NCI-H2196 treated with DMSO at 0.1 percent for 48 hours (cell line): ENCODE results near the gene BCL7A.

Experiments used
- DNase-seq: peaks from one replicate; lab custom pipeline; 2025; ENCODE audit not compliant: unreplicated experiment; lab: John Stamatoyannopoulos, UW

BCL7A gene

GRCh38 chr12:121996945-121997612, 24.6 kb upstream of the BCL7A start:
- DNase-seq = no peak

GRCh38 chr12:122001466-122002209, 20.0 kb upstream of the BCL7A start:
- DNase-seq = peak; percentile 67

DNA sequence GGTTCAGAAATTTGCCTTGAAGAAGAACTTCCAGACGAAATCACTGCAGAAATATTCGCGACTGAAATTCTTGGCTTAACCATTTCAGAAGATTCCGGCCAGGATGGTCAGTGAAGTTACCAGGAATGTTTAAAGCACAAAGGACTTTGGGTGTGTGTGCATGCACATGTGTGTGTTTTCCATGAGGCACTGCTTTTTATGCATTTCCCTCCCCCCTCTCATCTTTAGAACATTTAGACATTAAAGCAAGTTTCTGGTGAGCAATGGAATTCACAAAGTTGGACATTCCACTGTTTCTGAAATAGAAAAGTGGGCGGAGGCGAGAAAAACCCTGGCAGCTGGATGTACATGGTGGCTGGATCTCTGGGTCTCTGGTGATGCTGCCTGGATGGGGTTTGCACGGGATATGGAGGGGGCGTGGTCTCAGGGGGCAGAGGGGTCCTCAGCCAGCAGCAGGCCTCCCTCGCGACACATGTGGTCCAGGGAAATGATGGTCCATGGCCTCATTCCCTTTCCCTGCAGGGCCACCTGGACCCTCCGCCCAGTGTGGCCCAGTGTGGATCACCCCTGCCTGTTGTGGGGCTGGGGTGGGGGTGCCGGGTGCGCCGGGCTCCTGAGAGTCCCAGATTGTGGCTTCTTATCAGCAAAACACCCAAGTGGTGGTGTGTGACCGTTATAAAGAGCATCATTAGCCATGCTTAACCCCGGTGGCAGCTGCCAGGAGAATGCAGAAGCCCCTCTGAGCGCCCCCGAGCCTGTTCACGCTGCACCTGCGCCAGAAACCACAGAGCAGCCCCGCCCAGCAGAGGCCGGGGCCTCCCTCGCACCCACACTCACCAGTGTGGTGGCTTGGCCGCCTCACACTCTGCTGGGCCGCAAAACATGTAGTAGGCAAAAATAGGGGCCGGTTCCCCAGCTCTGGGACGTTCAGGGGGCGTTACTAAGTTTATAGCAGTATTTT, 17.8 kb upstream of the BCL7A start:
- no peak for DNase-seq

GRCh38 chr12:122004633-122005071, 17.0 kb upstream of the BCL7A start:
- no peak for DNase-seq

GRCh38 chr12:122005252-122005776, 16.4 kb upstream of the BCL7A start:
- no peak for DNase-seq

- DNase-seq = no peak
Measured at GRCh38 chr12:122006186-122006926, 15.3 kb upstream of the BCL7A start.

DNA sequence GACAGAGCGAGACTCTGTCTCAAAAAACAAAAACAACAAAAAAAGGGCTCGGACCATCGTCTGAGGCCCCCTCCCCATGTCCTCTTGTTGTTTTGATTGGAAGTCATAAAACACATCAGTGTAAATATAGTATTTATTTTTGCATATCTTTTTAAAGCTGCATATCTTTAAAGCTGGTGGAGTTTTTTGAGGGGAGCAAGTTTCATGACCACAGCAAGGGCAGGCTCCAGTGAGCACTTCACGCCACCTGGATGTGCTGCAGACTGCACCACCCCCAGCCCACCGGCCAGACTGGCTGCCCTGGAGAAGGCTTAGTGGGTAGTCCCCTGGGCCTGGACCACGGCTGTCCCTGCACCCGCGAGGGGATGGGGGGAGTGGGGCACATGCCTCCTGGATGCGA, 11.9 kb upstream of the BCL7A start:
- no peak for DNase-seq

DNA sequence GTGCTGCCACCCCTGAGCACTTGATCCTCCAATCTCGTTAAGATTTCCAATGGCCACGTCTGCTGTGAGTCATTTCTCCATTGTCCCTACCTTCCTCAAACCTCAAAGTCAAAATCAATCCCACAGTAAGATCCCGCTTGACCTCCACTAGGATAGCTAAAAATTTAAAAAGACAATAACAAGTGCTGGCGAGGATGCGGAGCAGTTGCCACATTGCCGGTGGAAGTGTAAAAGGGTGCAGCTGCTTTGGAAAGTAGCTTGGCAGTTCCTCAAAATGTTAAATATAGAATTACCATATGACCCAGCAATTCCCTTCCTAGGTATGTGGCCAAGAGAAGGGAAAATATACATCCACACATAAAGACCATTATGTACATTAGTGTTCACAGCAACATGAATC, 9.5 kb upstream of the BCL7A start:
- DNase-seq = no peak

GRCh38 chr12:122013136-122013535, 8.5 kb upstream of the BCL7A start:
- no peak for DNase-seq

- no peak for DNase-seq
Measured at GRCh38 chr12:122013791-122014590, 7.7 kb upstream of the BCL7A start.

DNA sequence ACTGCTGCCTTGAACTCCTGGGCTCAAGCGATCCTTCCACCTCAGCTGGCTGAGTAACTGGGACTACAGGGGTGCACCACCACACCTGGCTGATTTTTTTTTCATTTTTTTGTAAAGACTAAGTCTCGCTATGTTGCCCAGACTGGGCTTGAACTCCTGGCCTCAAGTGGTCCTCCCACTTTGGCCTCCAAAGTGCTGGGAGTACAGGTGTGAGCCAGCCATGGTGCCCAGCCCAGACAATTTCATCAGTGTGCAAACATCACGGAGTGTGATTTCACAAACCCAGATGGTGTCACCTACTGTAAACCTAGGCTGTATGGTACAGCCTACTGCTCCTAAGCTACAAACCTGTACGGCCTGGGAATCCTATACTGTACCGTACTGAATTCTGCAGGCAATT, 6.9 kb upstream of the BCL7A start:
- no peak for DNase-seq

DNA sequence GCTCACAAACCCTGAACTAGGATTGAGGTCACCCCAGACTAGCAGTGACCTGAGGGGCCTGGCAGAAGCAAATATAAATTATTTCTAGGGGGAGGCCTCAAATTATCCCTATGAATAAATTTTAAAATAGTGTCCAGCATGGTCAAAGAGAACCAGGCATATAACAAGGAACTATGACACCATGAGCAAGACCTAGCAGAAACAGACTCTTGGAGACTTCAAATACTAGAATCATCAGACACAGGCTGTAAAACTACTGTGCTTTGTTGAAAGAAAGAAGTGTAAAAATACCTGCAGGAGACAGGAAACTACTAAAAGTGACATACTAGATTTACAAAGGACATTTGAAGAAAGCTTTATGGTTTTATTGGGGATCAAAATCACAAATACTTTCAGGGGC, 3.2 kb upstream of the BCL7A start:
- no peak for DNase-seq

DNA sequence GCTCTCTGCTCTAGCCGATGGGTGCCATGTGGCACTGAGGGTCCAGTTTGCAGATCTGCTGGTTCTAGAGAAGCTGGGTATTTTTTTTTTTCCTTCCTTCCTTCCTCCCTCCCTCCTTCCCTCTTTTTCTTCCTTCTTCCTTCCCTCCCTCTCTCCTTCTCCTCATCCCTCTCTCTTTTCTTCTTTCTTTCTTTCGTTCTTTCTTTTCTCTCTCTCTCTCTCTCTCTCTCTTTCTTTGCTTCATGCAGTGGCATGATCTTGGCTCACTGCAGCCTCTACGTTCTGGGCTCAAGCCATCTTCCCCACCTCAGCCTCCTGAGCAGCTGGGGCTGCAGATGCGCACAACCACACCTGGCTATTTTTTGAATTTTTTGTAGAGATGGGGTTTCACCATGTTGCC, 2.7 kb upstream of the BCL7A start:
- no peak for DNase-seq

DNA sequence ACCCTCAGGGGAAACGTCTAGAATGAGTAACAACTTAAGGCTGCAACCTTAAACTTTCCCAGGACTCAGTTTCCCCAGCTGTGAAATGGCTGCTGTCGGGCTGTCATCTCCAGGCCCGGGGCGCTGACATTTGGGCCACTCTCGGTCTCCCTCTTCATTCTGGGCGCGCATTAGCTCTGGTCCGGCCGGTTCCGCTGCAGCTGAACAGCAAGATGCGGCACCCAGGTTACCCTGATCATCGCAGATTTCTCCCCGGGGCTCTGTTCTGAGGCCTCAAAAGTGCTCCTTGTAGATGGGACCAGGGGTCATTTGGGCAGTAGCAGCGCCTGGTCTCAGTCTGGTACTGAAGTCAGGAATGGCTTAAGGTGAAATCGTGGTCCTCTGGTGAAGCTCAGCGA, 890 bp upstream of the BCL7A start:
- no peak for DNase-seq

DNA sequence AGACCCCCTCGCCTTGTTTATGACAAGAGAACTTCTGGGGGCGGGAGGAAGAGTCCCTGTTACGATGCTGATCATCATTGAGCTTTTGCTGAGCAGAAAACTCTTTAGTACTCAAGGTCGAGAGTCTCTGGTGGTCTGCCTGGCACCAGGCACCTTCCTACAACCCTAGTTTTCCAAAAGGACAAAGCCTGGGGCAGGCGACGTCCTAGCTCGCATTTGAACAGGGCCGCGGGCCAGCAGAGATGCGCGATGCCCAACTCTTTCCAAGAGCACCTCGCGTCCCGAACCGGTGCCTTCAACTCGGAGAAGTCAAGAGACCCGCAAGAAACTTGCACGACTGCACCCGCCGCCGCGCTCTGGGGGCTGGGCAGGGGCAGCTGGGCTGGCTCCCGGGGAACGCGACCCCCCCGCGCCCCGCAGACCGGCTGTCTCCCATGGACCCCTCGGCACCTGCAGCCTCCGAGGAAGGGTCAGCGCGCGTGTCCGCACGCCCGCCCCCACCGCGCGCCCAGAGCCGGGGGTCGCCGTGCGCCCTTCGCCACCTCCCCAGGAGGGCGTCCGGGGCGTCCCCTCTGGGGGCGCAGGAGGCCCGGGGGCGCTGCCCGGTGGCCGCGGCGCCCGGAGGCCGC, 377 bp upstream of the BCL7A start:
- no peak for DNase-seq

- no peak for DNase-seq
Measured at GRCh38 chr12:122022393-122023338, 982 bp downstream of the BCL7A start.

DNA sequence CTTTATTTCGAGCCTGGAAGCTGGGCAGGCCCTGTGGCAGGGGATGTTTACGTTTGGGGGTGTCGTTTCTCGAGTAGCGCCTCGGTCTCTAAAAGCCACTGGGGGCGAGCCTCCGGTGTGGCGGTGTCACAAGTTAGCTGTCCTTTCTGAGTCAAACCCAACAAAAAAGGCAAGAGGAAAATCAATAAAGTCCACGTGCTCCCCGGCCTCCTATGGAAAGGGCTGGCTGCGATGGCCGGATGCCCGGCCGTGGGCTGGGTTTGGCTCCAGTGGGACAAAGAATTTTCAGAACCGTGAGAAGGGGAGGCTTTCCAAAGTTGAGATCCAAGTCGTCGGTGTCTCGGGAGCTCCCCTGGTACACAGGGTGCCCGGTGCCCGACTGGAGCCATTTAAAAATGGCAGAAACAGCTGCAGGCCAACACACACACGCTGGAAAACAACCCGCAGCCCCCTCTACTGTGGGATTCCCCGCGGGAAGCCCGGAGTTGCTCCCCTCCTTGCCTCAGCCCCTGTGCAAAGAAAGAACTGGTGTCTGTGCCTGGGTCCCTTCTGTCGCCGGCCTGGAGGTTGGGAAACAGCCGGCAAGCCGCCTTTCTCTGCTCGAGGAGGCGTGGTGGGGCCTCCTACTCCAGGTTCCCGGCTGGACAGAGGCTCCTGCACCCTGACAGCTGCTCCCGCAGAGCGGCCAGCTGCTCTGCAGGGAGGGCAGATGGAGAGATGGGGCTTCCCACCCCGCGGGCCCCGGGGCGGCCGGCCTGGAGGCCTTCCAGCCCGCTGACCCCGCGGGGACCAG, 1.9 kb downstream of the BCL7A start:
- DNase-seq = peak; percentile 41
